ENCODE data around the gene CSTPP1. TPM values are rescaled to one million over a fixed set of nuclear protein-coding genes. Genes with fewer than 3 reads are reported as not detected.
"Not testable (repeated sequence)": the region's sequence is repeated elsewhere in the genome, so short reads cannot be mapped to it uniquely, and the experiment has no call there.

Gene CSTPP1
- total RNA-seq, 1 experiment from 2014 or later = 5.2 TPM

GRCh38 chr11:47189100-47189834, 252.7 kb downstream of the CSTPP1 start:
- Histone ChIP-seq H3K27me3 (no peaks in the 10 kb centered on the region), H3K4me3 (no peak overlapping the region), H3K36me3 (peaks cover 4% of the 10 kb centered on the region; the same call in 1 of the 2 replicates), H3K9me3 (no peaks in the 10 kb centered on the region)
- DNase-seq = peak; percentile 88

- not testable (repeated sequence) for H3K27me3 ChIP-seq, H3K4me3 ChIP-seq, H3K36me3 ChIP-seq, H3K9me3 ChIP-seq, DNase-seq
These were observed 254.6 kb downstream of the CSTPP1 start for GRCh38 chr11:47191137-47191536.

DNA sequence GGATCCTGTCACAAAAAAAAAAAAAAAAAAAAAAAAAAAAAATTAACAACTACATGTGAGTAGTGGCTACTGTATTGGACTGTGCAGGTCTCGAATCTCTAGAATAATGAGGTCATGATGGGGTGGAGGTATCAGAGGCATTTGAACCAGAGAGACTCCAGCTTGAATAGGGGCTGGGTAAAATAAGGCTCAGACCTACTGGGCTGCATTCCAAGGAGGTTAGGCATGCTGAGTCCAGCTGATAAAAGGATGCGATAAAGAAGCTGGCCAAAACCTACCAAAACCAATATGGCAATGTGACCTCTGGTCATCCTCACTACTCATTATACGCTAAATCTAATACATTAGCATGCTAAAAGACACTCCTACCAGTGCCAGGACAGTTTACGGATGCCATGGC, 255.6 kb downstream of the CSTPP1 start:
- H3K27me3 ChIP-seq = no peaks in the 10 kb centered on the region
- H3K9me3 ChIP-seq = no peaks in the 10 kb centered on the region
- no peaks in the 10 kb centered on the region for H3K36me3 ChIP-seq
- no peak overlapping the region for H3K4me3 ChIP-seq
- no peak for DNase-seq

GRCh38 chr11:47198161-47198560, 261.6 kb downstream of the CSTPP1 start:
- DNase-seq, H3K9me3 ChIP-seq, H3K36me3 ChIP-seq, H3K4me3 ChIP-seq, H3K27me3 ChIP-seq: not testable (repeated sequence)

GRCh38 chr11:47201015-47201414, 264.5 kb downstream of the CSTPP1 start:
- Histone ChIP-seq H3K27me3 (no peaks in the 10 kb centered on the region), H3K9me3 (no peaks in the 10 kb centered on the region), H3K4me3 (no peak overlapping the region), H3K36me3 (no peaks in the 10 kb centered on the region)
- no peak for DNase-seq

GRCh38 chr11:47202576-47202975, 266.0 kb downstream of the CSTPP1 start:
- no peak for DNase-seq
- H3K9me3 ChIP-seq = no peaks in the 10 kb centered on the region

GRCh38 chr11:47204637-47204989, 268.1 kb downstream of the CSTPP1 start:
- Histone ChIP-seq H3K36me3 (no peaks in the 10 kb centered on the region), H3K27me3 (no peaks in the 10 kb centered on the region), H3K9me3 (no peaks in the 10 kb centered on the region), H3K4me3 (no peak overlapping the region)
- peak; percentile 77 for DNase-seq

More at GRCh38 chr11:47202576-47202975, 266.0 kb downstream of the CSTPP1 start:
- no peaks in the 10 kb centered on the region for H3K27me3 ChIP-seq
- H3K36me3 ChIP-seq = no peaks in the 10 kb centered on the region
- no peak overlapping the region for H3K4me3 ChIP-seq

- not testable (repeated sequence) for H3K9me3 ChIP-seq, H3K36me3 ChIP-seq, H3K4me3 ChIP-seq, DNase-seq, H3K27me3 ChIP-seq
These were observed 270.0 kb downstream of the CSTPP1 start for GRCh38 chr11:47206577-47206976.

- DNase-seq = no peak
- no peaks in the 10 kb centered on the region for H3K9me3 ChIP-seq
- no peaks in the 10 kb centered on the region for H3K36me3 ChIP-seq
- no peaks in the 10 kb centered on the region for H3K27me3 ChIP-seq
- no peak overlapping the region for H3K4me3 ChIP-seq
These were observed 270.9 kb downstream of the CSTPP1 start for GRCh38 chr11:47207459-47207858.

DNA sequence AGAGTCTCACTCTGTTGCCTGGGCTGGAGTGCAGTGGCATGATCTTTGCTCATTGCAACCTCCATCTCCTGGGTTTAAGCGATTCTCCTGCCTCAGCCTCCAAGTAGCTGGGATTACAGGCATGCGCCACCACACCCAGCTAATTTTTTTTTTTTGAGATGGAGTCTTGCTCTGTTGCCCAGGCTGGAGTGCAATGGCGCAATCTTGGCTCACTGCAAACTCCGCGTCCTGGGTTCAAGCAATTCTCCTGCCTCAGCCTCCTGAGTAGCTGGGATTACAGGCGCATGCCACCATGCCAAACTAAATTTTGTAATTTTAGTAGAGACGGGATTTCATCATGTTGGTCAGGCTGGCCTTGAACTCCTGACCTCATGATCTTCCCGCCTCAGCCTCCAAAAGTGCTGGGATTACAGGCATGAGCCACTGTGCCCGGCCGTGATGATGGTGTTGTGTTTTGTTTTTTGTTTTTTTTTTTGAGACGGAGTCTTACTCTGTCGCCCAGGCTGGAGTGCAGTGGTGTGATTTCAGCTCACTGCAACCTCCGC, 271.5 kb downstream of the CSTPP1 start:
- H3K36me3 ChIP-seq, H3K9me3 ChIP-seq, H3K4me3 ChIP-seq, DNase-seq, H3K27me3 ChIP-seq: not testable (repeated sequence)

DNA sequence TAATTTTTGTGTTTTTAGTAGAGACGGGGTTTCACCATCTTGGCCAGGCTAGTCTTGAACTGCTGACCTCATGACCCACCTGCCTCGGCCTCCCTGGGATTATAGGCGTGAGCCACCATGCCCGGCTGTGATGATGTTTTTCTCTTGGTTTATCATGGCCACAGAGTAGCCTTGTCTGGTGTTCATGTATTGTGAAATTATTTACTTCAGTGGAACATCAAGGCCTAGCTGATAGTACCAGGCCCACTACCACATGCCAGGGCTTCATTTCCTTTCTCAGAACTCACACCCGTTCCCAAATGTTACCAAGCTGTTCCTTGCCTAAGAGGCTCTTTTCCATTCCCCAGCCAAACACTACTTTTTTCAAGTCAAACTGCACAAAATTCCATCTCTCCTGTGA, 272.1 kb downstream of the CSTPP1 start:
- Histone ChIP-seq H3K27me3 (no peaks in the 10 kb centered on the region), H3K36me3 (no peaks in the 10 kb centered on the region), H3K9me3 (no peaks in the 10 kb centered on the region), H3K4me3 (no peak overlapping the region)
- DNase-seq = no peak

Other genes with a start within 250 kb of the CSTPP1 start
- gene ARHGAP1, start 236.1 kb upstream of the CSTPP1 start, total RNA-seq (2014; rRNA removed; shearing (Covaris generic); ENCODE audit: low replicate concordance) = 2.6 and 6.3 TPM in 2 replicates
- 8.0 and 16.1 TPM in 2 replicates for gene ZNF408, start 235.7 kb upstream of the CSTPP1 start, total RNA-seq (2014; rRNA removed; shearing (Covaris generic); ENCODE audit: low replicate concordance)
- gene F2, start 217.5 kb upstream of the CSTPP1 start, total RNA-seq (2014; rRNA removed; shearing (Covaris generic); ENCODE audit: low replicate concordance) = 0.46 TPM in 1 of 2 replicates, not detected in the other
- gene CKAP5, start 90.5 kb upstream of the CSTPP1 start, total RNA-seq (2014; rRNA removed; shearing (Covaris generic); ENCODE audit: low replicate concordance) = 61.6 and 65.4 TPM in 2 replicates
- gene LRP4, start 18.2 kb upstream of the CSTPP1 start, total RNA-seq (2014; rRNA removed; shearing (Covaris generic); ENCODE audit: low replicate concordance) = 0.03 TPM in 1 of 2 replicates, not detected in the other
- 71.0 and 92.8 TPM in 2 replicates for gene ARFGAP2, start 240.1 kb downstream of the CSTPP1 start, total RNA-seq (2014; rRNA removed; shearing (Covaris generic); ENCODE audit: low replicate concordance)
- 59.8 and 92.5 TPM in 2 replicates for gene PACSIN3, start 249.7 kb downstream of the CSTPP1 start, total RNA-seq (2014; rRNA removed; shearing (Covaris generic); ENCODE audit: low replicate concordance)